ENCODE results near the gene PTRH1. TPM values are rescaled to one million over a fixed set of nuclear protein-coding genes. Genes with fewer than 3 reads are reported as not detected.

The PTRH1 gene
- total RNA-seq, 4 donors from 2014 or later, result 7.4 to 58.4 (median 41.6) TPM

DNA sequence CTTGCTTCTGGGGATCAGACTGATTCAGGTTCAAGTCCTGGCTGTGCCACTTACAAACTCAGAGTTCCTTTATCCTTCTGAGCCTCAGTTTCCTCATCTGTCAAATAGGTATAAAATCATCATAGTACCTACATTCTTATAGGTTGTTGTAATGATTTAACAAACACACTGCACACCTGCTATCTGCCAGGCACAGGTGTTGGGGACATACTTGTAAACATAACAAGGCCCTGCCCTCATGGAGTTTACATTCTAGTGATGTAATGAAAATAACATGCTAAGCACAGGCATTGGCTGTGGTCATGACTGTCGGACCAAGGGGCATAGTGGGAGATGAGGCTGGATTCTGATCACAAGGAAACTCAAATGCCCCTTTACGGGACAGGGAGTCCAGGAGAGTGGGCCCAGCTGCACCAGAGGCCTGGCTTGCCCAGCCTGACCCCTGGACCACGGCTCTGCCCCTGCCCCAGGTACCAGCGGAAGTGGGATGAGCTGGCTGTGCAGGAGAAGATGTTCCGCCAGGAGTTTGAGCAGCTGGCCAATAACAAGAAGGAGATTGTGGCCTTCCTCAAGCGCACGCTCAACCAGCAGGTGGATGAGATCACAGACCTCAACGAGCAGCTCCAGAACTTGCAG lies 6.4 kb downstream of the PTRH1 start:
- no peaks in the 10 kb centered on the region for H3K9me3 ChIP-seq
- WGBS, result 90% methylated on average over 8 of the region's 8 CpGs
- H3K4me1 ChIP-seq, result peaks cover 6% of the 10 kb centered on the region
- H3K4me3 ChIP-seq, result no peak overlapping the region
- TF ChIP-seq, protein P1, sequence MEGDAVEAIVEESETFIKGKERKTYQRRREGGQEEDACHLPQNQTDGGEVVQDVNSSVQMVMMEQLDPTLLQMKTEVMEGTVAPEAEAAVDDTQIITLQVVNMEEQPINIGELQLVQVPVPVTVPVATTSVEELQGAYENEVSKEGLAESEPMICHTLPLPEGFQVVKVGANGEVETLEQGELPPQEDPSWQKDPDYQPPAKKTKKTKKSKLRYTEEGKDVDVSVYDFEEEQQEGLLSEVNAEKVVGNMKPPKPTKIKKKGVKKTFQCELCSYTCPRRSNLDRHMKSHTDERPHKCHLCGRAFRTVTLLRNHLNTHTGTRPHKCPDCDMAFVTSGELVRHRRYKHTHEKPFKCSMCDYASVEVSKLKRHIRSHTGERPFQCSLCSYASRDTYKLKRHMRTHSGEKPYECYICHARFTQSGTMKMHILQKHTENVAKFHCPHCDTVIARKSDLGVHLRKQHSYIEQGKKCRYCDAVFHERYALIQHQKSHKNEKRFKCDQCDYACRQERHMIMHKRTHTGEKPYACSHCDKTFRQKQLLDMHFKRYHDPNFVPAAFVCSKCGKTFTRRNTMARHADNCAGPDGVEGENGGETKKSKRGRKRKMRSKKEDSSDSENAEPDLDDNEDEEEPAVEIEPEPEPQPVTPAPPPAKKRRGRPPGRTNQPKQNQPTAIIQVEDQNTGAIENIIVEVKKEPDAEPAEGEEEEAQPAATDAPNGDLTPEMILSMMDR (IDR thresholded peaks at IDR 0.05), result no peak
- TF ChIP-seq EP300 (IDR thresholded peaks at IDR 0.05) (no peak), POLR2A (IDR thresholded peaks at IDR 0.05) (no peak), POLR2AphosphoS5 (IDR thresholded peaks at IDR 0.05) (no peak)
- H3K27ac ChIP-seq, result no peak overlapping the region
- DNase-seq (ENCODE audit: low spot score in 2 of 2), result no peak
- no peaks in the 10 kb centered on the region for H3K36me3 ChIP-seq
- no peaks in the 10 kb centered on the region for H3K27me3 ChIP-seq

DNA sequence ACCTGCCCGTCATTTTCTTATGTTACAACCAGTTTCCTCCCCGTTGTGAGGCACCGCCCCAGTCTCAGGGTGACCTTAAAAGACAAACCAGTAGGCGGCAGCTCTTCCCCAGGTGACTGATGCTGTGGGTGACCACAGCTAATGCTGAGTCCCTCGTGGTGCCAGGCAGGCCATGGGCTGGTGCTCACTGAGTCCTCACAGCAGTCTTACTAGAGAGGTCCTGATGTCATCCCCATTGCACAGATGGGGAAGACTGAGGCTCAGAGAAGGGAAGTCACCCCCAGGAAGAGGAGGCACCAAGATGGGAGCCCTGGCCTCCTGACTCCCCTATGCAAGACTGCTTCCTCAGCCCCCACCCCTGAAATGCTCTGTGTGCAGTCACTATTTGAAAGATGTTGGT lies 7.7 kb downstream of the PTRH1 start:
- WGBS, result 67% methylated on average over 3 of the region's 5 CpGs
- no peaks in the 10 kb centered on the region for H3K9me3 ChIP-seq
- DNase-seq (ENCODE audit: low spot score in 2 of 2), result no peak

DNA sequence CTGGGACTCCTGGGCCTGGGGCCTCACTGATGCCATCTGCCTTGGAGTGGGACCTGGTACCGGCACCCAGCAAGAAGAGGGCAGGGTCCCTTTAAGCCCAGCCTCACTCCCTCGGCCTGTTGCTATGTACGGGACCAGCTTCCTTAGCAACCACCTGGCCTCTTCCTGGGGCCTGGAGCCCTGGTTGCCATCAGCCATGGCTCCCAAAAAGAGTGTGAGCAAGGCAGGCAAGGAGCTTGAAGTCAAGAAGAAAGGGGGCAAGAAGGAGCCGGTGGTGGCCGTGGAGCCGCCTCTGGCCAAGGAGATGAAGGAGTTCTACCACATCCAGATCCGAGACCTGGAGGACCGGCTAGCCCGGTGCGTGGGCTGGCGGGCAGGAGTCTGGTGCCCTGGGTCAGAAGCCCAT lies 8.6 kb downstream of the PTRH1 start, which contains the start of gene CFAP157:
CFAP157 (plus strand) TSS at position 153 of the 406 bp plus-strand sequence; CDS start at position 197, 44 bp downstream.
- no peak for TF ChIP-seq EP300 (IDR thresholded peaks at IDR 0.05)
- TF ChIP-seq, protein P1 (IDR thresholded peaks at IDR 0.05), result no peak
- no peak for TF ChIP-seq POLR2A (IDR thresholded peaks at IDR 0.05)
- no peak for TF ChIP-seq POLR2AphosphoS5 (IDR thresholded peaks at IDR 0.05)
- no peaks in the 10 kb centered on the region for H3K27me3 ChIP-seq
- H3K4me3 ChIP-seq, result no peak within 1 kb of the TSS
- WGBS, result 67% methylated on average over 10 of the region's 11 CpGs
- no peak within 1 kb of the TSS for H3K27ac ChIP-seq
- peaks cover 2% of the 10 kb centered on the region for H3K4me1 ChIP-seq
- no peaks in the 10 kb centered on the region for H3K9me3 ChIP-seq
- no peak for DNase-seq (ENCODE audit: low spot score in 2 of 2)
- H3K36me3 ChIP-seq, result no peaks in the 10 kb centered on the region

More for the DNA sequence above, 7.7 kb downstream of the PTRH1 start:
- Histone ChIP-seq H3K4me1 (peaks cover 2% of the 10 kb centered on the region), H3K27ac (no peak overlapping the region), H3K4me3 (no peak overlapping the region), H3K27me3 (no peaks in the 10 kb centered on the region), H3K36me3 (no peaks in the 10 kb centered on the region)
- TF ChIP-seq EP300 (IDR thresholded peaks at IDR 0.05) (no peak), POLR2AphosphoS5 (IDR thresholded peaks at IDR 0.05) (no peak)

GRCh38 chr9:127705577-127706379 lies 9.7 kb downstream of the PTRH1 start:
- TF ChIP-seq POLR2A (IDR thresholded peaks at IDR 0.05), result no peak
- TF ChIP-seq, protein P1 (IDR thresholded peaks at IDR 0.05), result no peak
- TF ChIP-seq POLR2AphosphoS5 (IDR thresholded peaks at IDR 0.05), result no peak
- no peaks in the 10 kb centered on the region for H3K27me3 ChIP-seq
- no peak overlapping the region for H3K27ac ChIP-seq
- no peak for DNase-seq (ENCODE audit: low spot score in 2 of 2)
- no peaks in the 10 kb centered on the region for H3K36me3 ChIP-seq
- 89% methylated on average over 8 of the region's 12 CpGs for WGBS
- H3K9me3 ChIP-seq, result no peaks in the 10 kb centered on the region
- H3K4me3 ChIP-seq, result no peak overlapping the region
- H3K4me1 ChIP-seq, result peaks cover 2% of the 10 kb centered on the region

GRCh38 chr9:127703289-127703946 lies 12.0 kb downstream of the PTRH1 start:
- no peaks in the 10 kb centered on the region for H3K27me3 ChIP-seq
- no peaks in the 10 kb centered on the region for H3K36me3 ChIP-seq
- DNase-seq (ENCODE audit: low spot score in 2 of 2), result no peak
- no peaks in the 10 kb centered on the region for H3K9me3 ChIP-seq
- H3K27ac ChIP-seq, result no peak overlapping the region
- H3K4me3 ChIP-seq, result no peak overlapping the region
- TF ChIP-seq POLR2A (IDR thresholded peaks at IDR 0.05), result no peak
- TF ChIP-seq, protein P1 (IDR thresholded peaks at IDR 0.05), result no peak
- no peak for TF ChIP-seq POLR2AphosphoS5 (IDR thresholded peaks at IDR 0.05)
- TF ChIP-seq EP300 (IDR thresholded peaks at IDR 0.05), result no peak
- peaks cover 22% of the 10 kb centered on the region for H3K4me1 ChIP-seq
- WGBS, result 76% methylated on average over 9 of the region's 9 CpGs

All from suprapubic skin (tissue), 4 donors.